HG02973 (cell line): ENCODE data around the gene EPB41L4B.

Source experiments
- ATAC-seq: cut with Tn5 transposase; IDR thresholded peaks from one replicate; pipeline ENCODE4 v1.9.1; 2021; ENCODE audit warnings: moderate library complexity; ENCODE audit not compliant: unreplicated experiment

The EPB41L4B gene

GRCh38 chr9:109270971-109271925 lies 49.6 kb downstream of the EPB41L4B start:
- no peak for ATAC-seq

- ATAC-seq: no peak
Measured at GRCh38 chr9:109270441-109270840, 50.4 kb downstream of the EPB41L4B start.

- no peak for ATAC-seq
Measured at GRCh38 chr9:109269839-109270238, 51.0 kb downstream of the EPB41L4B start.

GRCh38 chr9:109269081-109269480 lies 51.8 kb downstream of the EPB41L4B start:
- no peak for ATAC-seq

GRCh38 chr9:109267555-109267954 lies 53.3 kb downstream of the EPB41L4B start:
- ATAC-seq: no peak

- ATAC-seq: no peak
Measured at GRCh38 chr9:109264877-109265587, 55.8 kb downstream of the EPB41L4B start.

GRCh38 chr9:109263358-109263757 lies 57.5 kb downstream of the EPB41L4B start:
- no peak for ATAC-seq

GRCh38 chr9:109258481-109259302 lies 62.2 kb downstream of the EPB41L4B start:
- no peak for ATAC-seq

- ATAC-seq: no peak
Measured at GRCh38 chr9:109256336-109256735, 64.5 kb downstream of the EPB41L4B start.

GRCh38 chr9:109255394-109255793 lies 65.5 kb downstream of the EPB41L4B start:
- ATAC-seq: no peak

GRCh38 chr9:109254317-109254716 lies 66.5 kb downstream of the EPB41L4B start:
- ATAC-seq: no peak

- ATAC-seq: no peak
Measured at GRCh38 chr9:109253637-109254284, 67.1 kb downstream of the EPB41L4B start.

- ATAC-seq: no peak
Measured at GRCh38 chr9:109253241-109253636, 67.6 kb downstream of the EPB41L4B start.

- ATAC-seq: no peak
Measured at GRCh38 chr9:109252291-109252690, 68.6 kb downstream of the EPB41L4B start.

GRCh38 chr9:109251776-109252106 lies 69.1 kb downstream of the EPB41L4B start:
- no peak for ATAC-seq

GRCh38 chr9:109251080-109251775 lies 69.6 kb downstream of the EPB41L4B start:
- ATAC-seq: no peak

GRCh38 chr9:109250771-109251079 lies 70.1 kb downstream of the EPB41L4B start:
- ATAC-seq: no peak

- ATAC-seq: no peak
Measured at GRCh38 chr9:109250311-109250741, 70.5 kb downstream of the EPB41L4B start.

- no peak for ATAC-seq
Measured at GRCh38 chr9:109249615-109250014, 71.2 kb downstream of the EPB41L4B start.

GRCh38 chr9:109248133-109248581 lies 72.7 kb downstream of the EPB41L4B start:
- no peak for ATAC-seq
